Fibroblast of lung (primary cell): ENCODE results near the gene TPSD1. TPM values are rescaled to one million over a fixed set of nuclear protein-coding genes. Genes with fewer than 3 reads are reported as not detected.

Experiments
- DNase-seq, 2 donors: peaks; one replicate each; pipeline versions ENCODE4 v3.0.0 to v3.0.0-alpha.2; 2010; ENCODE audit warnings: low read depth in 2 of 2
- H2AFZ ChIP-seq: 2 replicates; pipeline ENCODE4 v1.5.1; 2012; ENCODE audit warnings: low read length, control low read depth, inconsistent platforms
- H3K27ac ChIP-seq: 2 replicates; pipeline ENCODE4 v1.5.1; 2011; ENCODE audit warnings: low read length, control low read depth; ENCODE audit not compliant: insufficient read depth
- H3K27me3 ChIP-seq: 2 replicates; pipeline ENCODE4 v1.5.1; 2011; ENCODE audit warnings: mild to moderate bottlenecking, low read length; ENCODE audit not compliant: control insufficient read depth, insufficient read depth
- H3K36me3 ChIP-seq: 2 replicates; pipeline ENCODE4 v1.5.1; 2011; ENCODE audit warnings: low read length; ENCODE audit not compliant: control insufficient read depth, insufficient read depth
- H3K4me1 ChIP-seq: 2 replicates; pipeline ENCODE4 v1.5.1; 2011; ENCODE audit warnings: low read length; ENCODE audit not compliant: control insufficient read depth, insufficient read depth; ENCODE audit errors: extremely low read depth
- H3K4me2 ChIP-seq: 2 replicates; pipeline ENCODE4 v1.5.1; 2011; ENCODE audit warnings: low read length, control low read depth; ENCODE audit not compliant: insufficient read depth; ENCODE audit errors: extremely low read depth
- H3K4me3 ChIP-seq, 4 experiments: fragments of 200-600 bp in 1 of 4; sonication (generic) in 1 of 4; replicated peaks in 1 of 4; 2 replicates each; pipeline ENCODE4 v1.5.1; 2011 to 2016; ENCODE audit warnings: low read length in 4 of 4, low read depth in 3 of 4, mild to moderate bottlenecking in 3 of 4, control low read depth in 2 of 4, inconsistent platforms in 1 of 4, mixed read lengths in 1 of 4; ENCODE audit not compliant: insufficient read depth in 1 of 4; ENCODE audit errors: control extremely low read depth in 1 of 4
- H3K79me2 ChIP-seq: 2 replicates; pipeline ENCODE4 v1.5.1; 2012; ENCODE audit warnings: mild to moderate bottlenecking, low read length, inconsistent platforms; ENCODE audit not compliant: control insufficient read depth, insufficient read depth
- H3K9ac ChIP-seq: 2 replicates; pipeline ENCODE4 v1.5.1; 2011; ENCODE audit warnings: mild to moderate bottlenecking, low read length, control low read depth; ENCODE audit not compliant: insufficient read depth
- H3K9me3 ChIP-seq: 2 replicates; pipeline ENCODE4 v1.5.1; 2012; ENCODE audit warnings: low read depth, low read length; ENCODE audit not compliant: control insufficient read depth, insufficient read depth
- H4K20me1 ChIP-seq: 2 replicates; pipeline ENCODE4 v1.5.1; 2011; ENCODE audit warnings: low read length; ENCODE audit not compliant: control insufficient read depth, insufficient read depth; ENCODE audit errors: extremely low read depth
- CTCF ChIP-seq, 2 donors: IDR thresholded peaks in 1 of 2; conservative IDR thresholded peaks in 1 of 2; 1 replicate in 1 of 2; 2 replicates in 1 of 2; pipeline ENCODE4 v1.5.1; 2011 to 2012; ENCODE audit warnings: low read length in 2 of 2, control low read depth in 1 of 2, inconsistent platforms in 1 of 2, low read depth in 1 of 2, mild to moderate bottlenecking in 1 of 2
- EZH2 ChIP-seq: IDR thresholded peaks from 2 replicates; pipeline ENCODE4 v1.5.1; 2012; ENCODE audit warnings: low read length, control low read depth, mild to moderate bottlenecking; ENCODE audit errors: missing control alignments
- polyA plus RNA-seq, 2 donors: library from polyadenylated mRNA; depleted of rRNA in 1 of 2; stranded (reverse) in 1 of 2; unstranded in 1 of 2; fragments of >200 nt; gene quantifications; 2 replicates each; pipeline ENCODE4 v1.2.1, GENCODE V29; 2011 to 2012; ENCODE audit warnings: missing spikeins in 1 of 2
- total RNA-seq: library from RNA; depleted of rRNA; stranded (reverse); fragments of >200 nt; gene quantifications from 2 replicates; pipeline ENCODE4 v1.2.1, GENCODE V29; 2014

The TPSD1 gene
- total and polyA plus RNA-seq, 2 donors (not counting 1 experiment from before 2014, with no cell fraction given), result not detected

- TF ChIP-seq EZH2 (no peak), CTCF (conservative IDR thresholded peaks at IDR 0.05 in 1 of 2, IDR thresholded peaks at IDR 0.05 in 1 of 2; ENCODE audit: low read depth in 1 of 2, low read length in 2 of 2) (no peak)
- no peaks in the 10 kb centered on the region for H3K9me3 ChIP-seq
Observed at GRCh38 chr16:1257561-1258224, 1.8 kb downstream of the TPSD1 start.

GRCh38 chr16:1258225-1258600, 2.3 kb downstream of the TPSD1 start:
- no peak for DNase-seq
- Histone ChIP-seq H3K27ac (no peak overlapping the region), H3K36me3 (no peaks in the 10 kb centered on the region), H3K27me3 (peaks cover 20% of the 10 kb centered on the region), H3K79me2 (no peaks in the 10 kb centered on the region), H2AFZ (no peak overlapping the region), H4K20me1 (no peaks in the 10 kb centered on the region), H3K4me3 (no peak overlapping the region), H3K4me1 (no peaks in the 10 kb centered on the region), H3K9me3 (no peaks in the 10 kb centered on the region), H3K9ac (no peak overlapping the region), H3K4me2 (no peak overlapping the region)
- TF ChIP-seq CTCF (conservative IDR thresholded peaks at IDR 0.05 in 1 of 2, IDR thresholded peaks at IDR 0.05 in 1 of 2; ENCODE audit: low read depth in 1 of 2, low read length in 2 of 2), result no peak
- no peak for TF ChIP-seq EZH2

More at GRCh38 chr16:1257561-1258224, 1.8 kb downstream of the TPSD1 start:
- peaks cover 20% of the 10 kb centered on the region for H3K27me3 ChIP-seq
- H3K36me3 ChIP-seq, result no peaks in the 10 kb centered on the region
- H3K27ac ChIP-seq, result no peak overlapping the region
- no peak overlapping the region for H3K4me2 ChIP-seq
- H3K4me3 ChIP-seq, result no peak overlapping the region
- no peak overlapping the region for H3K9ac ChIP-seq
- H4K20me1 ChIP-seq, result no peaks in the 10 kb centered on the region
- H3K4me1 ChIP-seq, result no peaks in the 10 kb centered on the region
- DNase-seq, result no peak
- H2AFZ ChIP-seq, result no peak overlapping the region
- H3K79me2 ChIP-seq, result no peaks in the 10 kb centered on the region

GRCh38 chr16:1258906-1259759, 3.3 kb downstream of the TPSD1 start:
- H2AFZ ChIP-seq, result no peak overlapping the region
- H3K9me3 ChIP-seq, result no peaks in the 10 kb centered on the region
- no peaks in the 10 kb centered on the region for H3K36me3 ChIP-seq
- DNase-seq, result no peak
- H3K79me2 ChIP-seq, result no peaks in the 10 kb centered on the region
- H3K4me1 ChIP-seq, result no peaks in the 10 kb centered on the region
- no peak overlapping the region for H3K9ac ChIP-seq
- H3K27ac ChIP-seq, result no peak overlapping the region
- TF ChIP-seq EZH2 (no peak), CTCF (conservative IDR thresholded peaks at IDR 0.05 in 1 of 2, IDR thresholded peaks at IDR 0.05 in 1 of 2; ENCODE audit: low read depth in 1 of 2, low read length in 2 of 2) (no peak)
- no peak overlapping the region for H3K4me2 ChIP-seq
- H3K4me3 ChIP-seq, result no peak overlapping the region
- H4K20me1 ChIP-seq, result no peaks in the 10 kb centered on the region
- peaks cover 20% of the 10 kb centered on the region for H3K27me3 ChIP-seq
